Fibroblast of mammary gland (primary cell): ENCODE data around the gene ADGRG7.

Source experiments
- DNase-seq: peaks from one replicate; pipeline ENCODE4 v3.0.0-alpha.2; 2010; ENCODE audit warnings: low read depth
- H3K4me3 ChIP-seq: 2 replicates; pipeline ENCODE4 v1.5.1; 2011; ENCODE audit warnings: low read depth, mild to moderate bottlenecking, low read length, moderate library complexity; ENCODE audit not compliant: control insufficient read depth
- CTCF ChIP-seq: conservative IDR thresholded peaks from 2 replicates; pipeline ENCODE4 v1.5.1; 2011; ENCODE audit warnings: low read depth, low read length, inconsistent platforms; ENCODE audit not compliant: control insufficient read depth, insufficient read depth

Gene ADGRG7

GRCh38 chr3:100700708-100701107 is 91.3 kb downstream of the ADGRG7 start:
- no peak for TF ChIP-seq CTCF

GRCh38 chr3:100702082-100702979 is 92.9 kb downstream of the ADGRG7 start:
- DNase-seq = no peak
- H3K4me3 ChIP-seq = no peak overlapping the region
- TF ChIP-seq CTCF = no peak

More at GRCh38 chr3:100700708-100701107, 91.3 kb downstream of the ADGRG7 start:
- H3K4me3 ChIP-seq = no peak overlapping the region
- DNase-seq = no peak

GRCh38 chr3:100702980-100703345 is 93.6 kb downstream of the ADGRG7 start:
- DNase-seq = no peak
- no peak for TF ChIP-seq CTCF
- H3K4me3 ChIP-seq = no peak overlapping the region

- no peak overlapping the region for H3K4me3 ChIP-seq
- no peak for TF ChIP-seq CTCF
- no peak for DNase-seq
Measured at GRCh38 chr3:100703865-100704264, 94.5 kb downstream of the ADGRG7 start.

GRCh38 chr3:100706365-100706764 is 97.0 kb downstream of the ADGRG7 start:
- H3K4me3 ChIP-seq = no peak overlapping the region

GRCh38 chr3:100708644-100708988 is 99.2 kb downstream of the ADGRG7 start:
- TF ChIP-seq CTCF = no peak
- DNase-seq = no peak

More at GRCh38 chr3:100706365-100706764, 97.0 kb downstream of the ADGRG7 start:
- peak; percentile 20 for DNase-seq
- TF ChIP-seq CTCF = no peak

More at GRCh38 chr3:100708644-100708988, 99.2 kb downstream of the ADGRG7 start:
- peak overlapping the region; percentile 28 for H3K4me3 ChIP-seq
